Neural cell (in vitro differentiated cells): Measurements from ENCODE around the gene C11orf21.

Experiments used
- EP300 ChIP-seq: fragments of 450-650 bp; conservative IDR thresholded peaks from 2 replicates; pipeline ENCODE4 v1.6.1; 2014; ENCODE audit warnings: antibody characterized with exemption, mild to moderate bottlenecking, moderate library complexity; ENCODE audit not compliant: poor library complexity, severe bottlenecking
- SMC3 ChIP-seq: fragments of 450-650 bp; conservative IDR thresholded peaks from 2 replicates; pipeline ENCODE4 v1.6.1; 2014; ENCODE audit warnings: antibody characterized with exemption, mild to moderate bottlenecking, moderate library complexity; ENCODE audit not compliant: poor library complexity
- TF ChIP-seq, protein P1 (sequence below): fragments of 450-650 bp; IDR thresholded peaks from 2 replicates; pipeline ENCODE4 v1.5.1; 2014; ENCODE audit warnings: antibody characterized with exemption, mild to moderate bottlenecking, moderate library complexity; ENCODE audit not compliant: poor library complexity, severe bottlenecking
- TF ChIP-seq, protein P2 (sequence below): IDR thresholded peaks from 2 replicates; pipeline ENCODE4 v1.6.1; 2012; ENCODE audit warnings: borderline replicate concordance

DNA sequence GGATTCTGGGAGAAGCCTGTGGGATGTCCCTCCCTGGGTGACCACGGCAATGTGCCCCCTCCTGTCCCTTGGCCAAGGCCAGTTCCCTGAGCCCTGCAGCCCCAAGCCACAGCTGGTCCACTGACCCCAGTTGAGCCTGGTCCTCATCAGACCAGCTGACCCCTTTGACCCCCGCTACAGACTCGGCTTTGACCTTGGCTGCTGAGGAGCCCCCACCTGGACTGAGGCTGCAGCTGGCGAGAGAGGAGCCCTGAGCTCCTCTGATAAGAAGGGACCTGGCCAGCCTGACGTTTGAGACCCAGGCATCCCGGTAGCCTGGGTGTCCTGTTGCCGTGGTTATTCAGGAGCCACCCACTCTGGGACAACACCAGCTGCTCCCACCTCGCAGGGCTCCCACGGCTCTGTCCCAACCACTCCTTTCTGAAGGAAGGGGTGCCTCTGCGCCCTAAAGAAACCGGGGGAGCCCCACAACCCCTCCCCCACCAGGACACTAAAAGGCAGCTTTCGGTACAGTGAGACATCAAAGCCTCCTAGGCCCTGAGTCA lies 34.3 kb downstream of the C11orf21 start:
- TF ChIP-seq, protein P1, sequence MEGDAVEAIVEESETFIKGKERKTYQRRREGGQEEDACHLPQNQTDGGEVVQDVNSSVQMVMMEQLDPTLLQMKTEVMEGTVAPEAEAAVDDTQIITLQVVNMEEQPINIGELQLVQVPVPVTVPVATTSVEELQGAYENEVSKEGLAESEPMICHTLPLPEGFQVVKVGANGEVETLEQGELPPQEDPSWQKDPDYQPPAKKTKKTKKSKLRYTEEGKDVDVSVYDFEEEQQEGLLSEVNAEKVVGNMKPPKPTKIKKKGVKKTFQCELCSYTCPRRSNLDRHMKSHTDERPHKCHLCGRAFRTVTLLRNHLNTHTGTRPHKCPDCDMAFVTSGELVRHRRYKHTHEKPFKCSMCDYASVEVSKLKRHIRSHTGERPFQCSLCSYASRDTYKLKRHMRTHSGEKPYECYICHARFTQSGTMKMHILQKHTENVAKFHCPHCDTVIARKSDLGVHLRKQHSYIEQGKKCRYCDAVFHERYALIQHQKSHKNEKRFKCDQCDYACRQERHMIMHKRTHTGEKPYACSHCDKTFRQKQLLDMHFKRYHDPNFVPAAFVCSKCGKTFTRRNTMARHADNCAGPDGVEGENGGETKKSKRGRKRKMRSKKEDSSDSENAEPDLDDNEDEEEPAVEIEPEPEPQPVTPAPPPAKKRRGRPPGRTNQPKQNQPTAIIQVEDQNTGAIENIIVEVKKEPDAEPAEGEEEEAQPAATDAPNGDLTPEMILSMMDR: no peak
- no peak for TF ChIP-seq EP300
- TF ChIP-seq, protein P2, sequence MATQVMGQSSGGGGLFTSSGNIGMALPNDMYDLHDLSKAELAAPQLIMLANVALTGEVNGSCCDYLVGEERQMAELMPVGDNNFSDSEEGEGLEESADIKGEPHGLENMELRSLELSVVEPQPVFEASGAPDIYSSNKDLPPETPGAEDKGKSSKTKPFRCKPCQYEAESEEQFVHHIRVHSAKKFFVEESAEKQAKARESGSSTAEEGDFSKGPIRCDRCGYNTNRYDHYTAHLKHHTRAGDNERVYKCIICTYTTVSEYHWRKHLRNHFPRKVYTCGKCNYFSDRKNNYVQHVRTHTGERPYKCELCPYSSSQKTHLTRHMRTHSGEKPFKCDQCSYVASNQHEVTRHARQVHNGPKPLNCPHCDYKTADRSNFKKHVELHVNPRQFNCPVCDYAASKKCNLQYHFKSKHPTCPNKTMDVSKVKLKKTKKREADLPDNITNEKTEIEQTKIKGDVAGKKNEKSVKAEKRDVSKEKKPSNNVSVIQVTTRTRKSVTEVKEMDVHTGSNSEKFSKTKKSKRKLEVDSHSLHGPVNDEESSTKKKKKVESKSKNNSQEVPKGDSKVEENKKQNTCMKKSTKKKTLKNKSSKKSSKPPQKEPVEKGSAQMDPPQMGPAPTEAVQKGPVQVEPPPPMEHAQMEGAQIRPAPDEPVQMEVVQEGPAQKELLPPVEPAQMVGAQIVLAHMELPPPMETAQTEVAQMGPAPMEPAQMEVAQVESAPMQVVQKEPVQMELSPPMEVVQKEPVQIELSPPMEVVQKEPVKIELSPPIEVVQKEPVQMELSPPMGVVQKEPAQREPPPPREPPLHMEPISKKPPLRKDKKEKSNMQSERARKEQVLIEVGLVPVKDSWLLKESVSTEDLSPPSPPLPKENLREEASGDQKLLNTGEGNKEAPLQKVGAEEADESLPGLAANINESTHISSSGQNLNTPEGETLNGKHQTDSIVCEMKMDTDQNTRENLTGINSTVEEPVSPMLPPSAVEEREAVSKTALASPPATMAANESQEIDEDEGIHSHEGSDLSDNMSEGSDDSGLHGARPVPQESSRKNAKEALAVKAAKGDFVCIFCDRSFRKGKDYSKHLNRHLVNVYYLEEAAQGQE: no peak
- TF ChIP-seq SMC3: no peak
